Panc1 (cell line): ENCODE data around the gene AQP1. TPM values are rescaled to one million over a fixed set of nuclear protein-coding genes. Genes with fewer than 3 reads are reported as not detected.

Experiments used
- ATAC-seq: fragments of 200-7000 bp; cut with Tn5 transposase; 2 replicates; pipeline ENCODE4 v1.9.1; 2020; ENCODE audit warnings: mild to moderate bottlenecking, moderate library complexity
- BruUV-seq: library from RNA; stranded (reverse); fragments of 400-500 nt; replicated peaks from 2 replicates; lab custom pipeline; 2021; lab: Mats Ljungman, UMichigan
- CTCF ChIA-PET: fragments of 300-600 bp; sonication (Branson Sonifier 250); formaldehyde crosslinking; loops from one replicate; lab custom pipeline; 2022; ENCODE audit warnings: antibody characterized with exemption; lab: Charles Lee
- POLR2A ChIA-PET: fragments of 300-600 bp; sonication (Branson Sonifier 250); formaldehyde crosslinking; loops from one replicate; lab custom pipeline; 2022; ENCODE audit warnings: antibody characterized with exemption; lab: Charles Lee
- DNase-seq: peaks from one replicate; pipeline ENCODE4 v3.0.0-alpha.2; 2010; ENCODE audit warnings: low read depth, low spot score
- H3K27ac ChIP-seq: 2 replicates; pipeline ENCODE4 v1.5.1; 2011; ENCODE audit warnings: mild to moderate bottlenecking, low read length, inconsistent platforms
- H3K27me3 ChIP-seq: fragments of 200-500 bp; sonication (Bioruptor generic); 2 replicates; pipeline ENCODE4 v1.6.0; 2014; ENCODE audit warnings: low read length, inconsistent platforms; ENCODE audit not compliant: control insufficient read depth, insufficient read depth
- H3K36me3 ChIP-seq: fragments of 200-500 bp; sonication (Bioruptor generic); 2 replicates; pipeline ENCODE4 v1.5.1; 2014; ENCODE audit warnings: inconsistent platforms, mild to moderate bottlenecking, low read length, moderate library complexity; ENCODE audit not compliant: control insufficient read depth, insufficient read depth
- H3K4me1 ChIP-seq: 2 replicates; pipeline ENCODE4 v1.5.1; 2011; ENCODE audit warnings: inconsistent platforms, mild to moderate bottlenecking, low read length, moderate library complexity; ENCODE audit not compliant: control insufficient read depth, insufficient read depth
- H3K4me3 ChIP-seq, 2 experiments: 2 replicates each; pipeline ENCODE4 v1.5.1; 2011 to 2012; ENCODE audit warnings: low read depth in 2 of 2, low read length in 2 of 2, mild to moderate bottlenecking in 2 of 2, inconsistent platforms in 1 of 2, moderate library complexity in 1 of 2
- H3K9me3 ChIP-seq: fragments of 200-500 bp; sonication (Bioruptor generic); 2 replicates; pipeline ENCODE4 v1.5.1; 2014; ENCODE audit warnings: low read depth, mild to moderate bottlenecking, inconsistent platforms, low read length, moderate library complexity; ENCODE audit not compliant: control insufficient read depth, insufficient read depth
- CTCF ChIP-seq: fragments of 450-650 bp; IDR thresholded peaks from 2 replicates; pipeline ENCODE4 v1.5.1; 2017; ENCODE audit warnings: mild to moderate bottlenecking
- POLR2AphosphoS5 ChIP-seq: IDR thresholded peaks from 2 replicates; pipeline ENCODE4 v1.6.1; 2012; ENCODE audit warnings: mild to moderate bottlenecking, low read depth, low read length, moderate library complexity
- REST ChIP-seq, 2 experiments: IDR thresholded peaks; 2 replicates each; pipeline ENCODE4 v1.6.1; 2011 to 2012; ENCODE audit warnings: low read depth in 2 of 2, control low read depth in 1 of 2, low read length in 1 of 2, mild to moderate bottlenecking in 1 of 2, moderate library complexity in 1 of 2; ENCODE audit not compliant: insufficient read depth in 1 of 2
- SIN3A ChIP-seq: IDR thresholded peaks from 2 replicates; pipeline ENCODE4 v1.6.1; 2012; ENCODE audit warnings: low read depth, mild to moderate bottlenecking, low read length, moderate library complexity, borderline replicate concordance; ENCODE audit not compliant: insufficient read depth
- TCF7L2 ChIP-seq: IDR thresholded peaks from 2 replicates; pipeline ENCODE4 v1.6.1; 2011; ENCODE audit warnings: mild to moderate bottlenecking, low read depth, low read length, inconsistent platforms
- in situ Hi-C: cut with HindIII; loops from 2 replicates; pipeline ENCODE4 v1.10.0; 2016; ENCODE audit warnings: low sequenced_read_pairs, low pct_unique_long_range_greater_than_20kb
- intact Hi-C: fragments of 100-400 bp; cut with micrococcal nuclease; formaldehyde crosslinking; loops from one replicate; pipeline ENCODE4 v1.10.0; 2022; ENCODE audit not compliant: unreplicated experiment
- total RNA-seq: library from RNA; stranded (reverse); gene quantifications from one replicate; pipeline ENCODE4 v1.2.1, GENCODE V29; 2021; ENCODE audit not compliant: unreplicated experiment

AQP1 gene
- total RNA-seq, 1 experiment from 2014 or later: 0.57 TPM

DNA sequence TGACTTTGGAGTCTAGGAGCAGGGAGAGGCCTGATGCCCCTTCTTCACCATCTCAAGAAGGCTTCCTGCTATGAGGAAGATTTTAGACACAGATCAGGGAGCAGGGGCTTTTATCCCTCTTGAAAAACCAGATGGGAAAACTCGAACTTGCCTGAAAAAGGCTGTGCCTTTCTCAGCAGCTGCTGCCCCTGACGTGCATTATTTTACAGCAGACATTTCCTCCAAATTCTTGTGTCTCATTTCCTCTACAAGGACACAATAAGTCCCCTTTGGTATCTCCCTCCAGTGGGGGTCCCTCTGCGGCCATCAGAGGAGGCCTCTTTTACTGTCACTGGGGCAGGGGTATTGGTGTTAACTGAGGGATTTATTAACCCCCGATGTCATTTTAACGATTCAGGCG is 38.0 kb upstream of the AQP1 start:
- DNase-seq (no peak), ATAC-seq (no peak)
- in situ Hi-C loops (no loop called here), intact Hi-C loops (no loop called here)
- Histone ChIP-seq H3K36me3 (no peaks in the 10 kb centered on the region), H3K9me3 (no peaks in the 10 kb centered on the region), H3K4me1 (no peaks in the 10 kb centered on the region), H3K27ac (no peak overlapping the region), H3K4me3 (no peak overlapping the region), H3K27me3 (no peaks in the 10 kb centered on the region)
- ChIA-PET CTCF (no interaction called here), POLR2A (no interaction called here)
- no TSS peak for BruUV-seq
- TF ChIP-seq REST (IDR thresholded peaks at IDR 0.05; ENCODE audit: insufficient read depth in 1 of 2, low read depth in 2 of 2, low read length in 1 of 2): no peak
- no peak for TF ChIP-seq TCF7L2
- no peak for TF ChIP-seq SIN3A
- no peak for TF ChIP-seq CTCF

DNA sequence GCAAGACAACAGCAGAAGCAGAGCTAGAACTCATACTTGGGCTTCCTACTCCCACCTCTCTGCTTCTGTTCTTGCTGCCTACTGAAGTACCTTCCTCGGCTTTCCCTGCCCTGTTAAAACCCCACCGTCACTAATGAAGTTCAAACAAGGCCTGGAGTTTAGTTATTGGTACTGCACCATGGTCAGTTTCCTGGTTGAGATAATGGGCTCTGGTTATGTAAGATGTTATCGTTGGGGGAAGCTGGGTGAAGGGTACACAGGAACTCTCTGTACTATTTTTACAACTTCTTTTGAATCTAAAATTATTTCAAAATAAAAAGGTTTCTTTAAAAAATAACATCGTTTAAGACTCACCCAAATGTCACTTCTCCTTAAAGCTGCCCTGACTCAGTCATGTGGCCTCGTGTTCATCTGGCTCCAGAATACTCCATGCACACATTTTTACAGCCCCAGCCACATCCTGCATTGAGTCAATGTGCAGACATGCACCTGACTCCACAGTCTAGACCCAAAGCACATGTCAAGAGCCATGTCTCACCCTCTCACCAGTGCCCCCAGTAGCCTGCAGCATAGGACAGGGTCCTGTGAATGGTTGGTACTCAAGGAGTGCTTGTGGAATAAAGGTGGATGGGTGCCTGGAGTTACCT is 36.9 kb upstream of the AQP1 start:
- intact Hi-C loops (no loop called here), in situ Hi-C loops (no loop called here)
- ChIA-PET POLR2A (no interaction called here), CTCF (no interaction called here)
- no peaks in the 10 kb centered on the region for H3K4me1 ChIP-seq
- DNase-seq: no peak
- H3K27me3 ChIP-seq: no peaks in the 10 kb centered on the region
- H3K27ac ChIP-seq: no peak overlapping the region
- no peak overlapping the region for H3K4me3 ChIP-seq
- BruUV-seq: no TSS peak
- H3K9me3 ChIP-seq: no peaks in the 10 kb centered on the region
- ATAC-seq: no peak
- H3K36me3 ChIP-seq: no peaks in the 10 kb centered on the region
- TF ChIP-seq TCF7L2 (no peak), REST (IDR thresholded peaks at IDR 0.05; ENCODE audit: insufficient read depth in 1 of 2, low read depth in 2 of 2, low read length in 1 of 2) (no peak), SIN3A (no peak), POLR2AphosphoS5 (no peak), CTCF (no peak)
